ENCODE measurements around the gene ZNG1A.
"Not testable (repeated sequence)": the region's sequence is repeated elsewhere in the genome, so short reads cannot be mapped to it uniquely, and the experiment has no call there.

Gene ZNG1A

GRCh38 chr9:178970-179383 lies at the start of gene ZNG1A:
TSS of gene ZNG1A (minus strand) at chr9:179056. CDS start at chr9:178969, 87 bp downstream.
- peak; percentile 81 for DNase-seq

- DNase-seq = no peak
These were observed 49.0 kb upstream of the ZNG1A start for GRCh38 chr9:227860-228259.

GRCh38 chr9:224582-225520 lies 46.0 kb upstream of the ZNG1A start:
- no peak for DNase-seq

GRCh38 chr9:224026-224425 lies 45.2 kb upstream of the ZNG1A start:
- no peak for DNase-seq

GRCh38 chr9:223152-223551 lies 44.3 kb upstream of the ZNG1A start:
- no peak for DNase-seq

- DNase-seq = peak; percentile 27
These were observed 43.3 kb upstream of the ZNG1A start for GRCh38 chr9:221989-222776.

GRCh38 chr9:219670-220365 lies 41.0 kb upstream of the ZNG1A start:
- no peak for DNase-seq

GRCh38 chr9:219036-219435 lies 40.2 kb upstream of the ZNG1A start:
- DNase-seq = not testable (repeated sequence)

- no peak for DNase-seq
These were observed 39.1 kb upstream of the ZNG1A start for GRCh38 chr9:217950-218349.

GRCh38 chr9:216866-217265 lies 38.0 kb upstream of the ZNG1A start:
- no peak for DNase-seq

GRCh38 chr9:215631-216155 lies 36.8 kb upstream of the ZNG1A start:
- DNase-seq = no peak

- DNase-seq = peak; percentile 60
These were observed 36.0 kb upstream of the ZNG1A start, which contains the start of gene DOCK8 for GRCh38 chr9:214648-215493. TSS of gene DOCK8 (plus strand) at chr9:214865. CDS start at chr9:214977, 112 bp downstream.

- no peak for DNase-seq
These were observed 35.4 kb upstream of the ZNG1A start for GRCh38 chr9:214351-214647.

GRCh38 chr9:213901-214300 lies 35.0 kb upstream of the ZNG1A start:
- DNase-seq = not testable (repeated sequence)

GRCh38 chr9:212297-212696 lies 33.4 kb upstream of the ZNG1A start:
- DNase-seq = no peak

- DNase-seq = no peak
These were observed 32.7 kb upstream of the ZNG1A start for GRCh38 chr9:211557-211956.

GRCh38 chr9:211036-211435 lies 32.2 kb upstream of the ZNG1A start:
- DNase-seq = no peak

GRCh38 chr9:209143-209758 lies 30.4 kb upstream of the ZNG1A start:
- no peak for DNase-seq

- no peak for DNase-seq
These were observed 27.6 kb upstream of the ZNG1A start for GRCh38 chr9:206481-206880.

- not testable (repeated sequence) for DNase-seq
These were observed 20.7 kb upstream of the ZNG1A start for GRCh38 chr9:199601-200000.

GRCh38 chr9:178140-178825 lies 573 bp downstream of the ZNG1A start:
- not testable (repeated sequence) for DNase-seq
